ENCODE results near the gene C14orf180. TPM values are rescaled to one million over a fixed set of nuclear protein-coding genes. Genes with fewer than 3 reads are reported as not detected.

Gene C14orf180
- total and polyA plus RNA-seq, 9 donors, result 0.12 to 0.40 (median 0.13) TPM; not detected in 2

DNA sequence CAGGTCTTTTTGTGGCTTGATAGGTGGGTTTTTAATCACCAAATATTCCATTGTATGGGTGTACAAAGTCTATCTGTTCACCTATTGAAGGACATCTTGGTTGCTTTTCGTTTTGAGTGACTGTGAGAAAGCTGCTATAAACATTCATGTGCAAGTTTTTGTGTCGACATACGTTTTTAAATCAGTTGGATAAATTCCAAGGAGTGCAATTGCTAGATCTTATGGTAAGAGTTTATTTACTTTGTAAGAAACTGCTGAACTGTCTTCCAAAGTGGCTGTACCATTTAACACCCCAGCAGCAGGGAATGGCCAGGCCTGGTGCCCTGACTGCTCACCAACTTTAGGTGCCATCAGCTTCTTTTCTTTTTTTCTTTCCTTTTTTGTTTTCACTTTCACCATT lies 45.5 kb upstream of the C14orf180 start:
- intact Hi-C loops (cut with DNase I), result no loop called here

DNA sequence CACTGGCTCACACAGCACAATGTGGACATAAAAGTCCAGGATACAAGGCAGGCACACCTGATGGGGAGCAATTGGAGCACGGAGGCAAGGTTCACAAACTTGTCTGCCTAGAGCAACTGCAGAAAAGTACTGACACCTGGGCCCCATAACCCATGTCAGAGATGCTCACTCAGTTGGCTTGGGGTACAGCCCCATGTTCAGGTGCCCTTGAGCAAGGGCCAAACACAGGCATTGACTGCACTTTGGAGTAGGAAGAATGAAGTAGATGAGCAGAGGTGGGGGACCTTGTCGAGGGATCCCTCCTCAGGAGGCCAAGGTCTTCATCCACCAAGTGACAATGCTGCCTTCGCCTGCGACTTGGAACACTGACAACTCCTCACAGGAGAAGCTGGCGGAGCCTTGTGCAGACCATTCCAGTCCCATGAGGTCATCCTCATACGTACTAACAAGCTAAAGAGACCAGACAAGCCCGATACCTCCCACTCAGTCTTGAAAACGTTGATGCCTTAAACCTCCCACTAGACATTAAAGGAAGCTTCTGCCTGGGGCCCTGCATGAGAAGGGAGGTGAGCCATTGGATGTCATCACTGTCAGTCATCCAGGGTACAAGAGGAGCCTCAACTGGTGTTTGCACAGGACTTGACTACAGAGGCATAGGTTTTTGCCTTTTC lies 42.5 kb upstream of the C14orf180 start:
- intact Hi-C loops (cut with DNase I), result no loop called here

More for the DNA sequence above, 45.5 kb upstream of the C14orf180 start:
- no peak for DNase-seq
- Histone ChIP-seq H3K4me3 (no peak overlapping the region), H3K27ac (no peak overlapping the region), H3K4me1 (ENCODE audit: insufficient read depth) (no peaks in the 10 kb centered on the region), H3K9me3 (no peaks in the 10 kb centered on the region), H3K27me3 (no peaks in the 10 kb centered on the region), H3K36me3 (no peaks in the 10 kb centered on the region)
- TF ChIP-seq, protein P1, sequence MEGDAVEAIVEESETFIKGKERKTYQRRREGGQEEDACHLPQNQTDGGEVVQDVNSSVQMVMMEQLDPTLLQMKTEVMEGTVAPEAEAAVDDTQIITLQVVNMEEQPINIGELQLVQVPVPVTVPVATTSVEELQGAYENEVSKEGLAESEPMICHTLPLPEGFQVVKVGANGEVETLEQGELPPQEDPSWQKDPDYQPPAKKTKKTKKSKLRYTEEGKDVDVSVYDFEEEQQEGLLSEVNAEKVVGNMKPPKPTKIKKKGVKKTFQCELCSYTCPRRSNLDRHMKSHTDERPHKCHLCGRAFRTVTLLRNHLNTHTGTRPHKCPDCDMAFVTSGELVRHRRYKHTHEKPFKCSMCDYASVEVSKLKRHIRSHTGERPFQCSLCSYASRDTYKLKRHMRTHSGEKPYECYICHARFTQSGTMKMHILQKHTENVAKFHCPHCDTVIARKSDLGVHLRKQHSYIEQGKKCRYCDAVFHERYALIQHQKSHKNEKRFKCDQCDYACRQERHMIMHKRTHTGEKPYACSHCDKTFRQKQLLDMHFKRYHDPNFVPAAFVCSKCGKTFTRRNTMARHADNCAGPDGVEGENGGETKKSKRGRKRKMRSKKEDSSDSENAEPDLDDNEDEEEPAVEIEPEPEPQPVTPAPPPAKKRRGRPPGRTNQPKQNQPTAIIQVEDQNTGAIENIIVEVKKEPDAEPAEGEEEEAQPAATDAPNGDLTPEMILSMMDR (IDR thresholded peaks at IDR 0.05), result no peak
- TF ChIP-seq EP300 (IDR thresholded peaks at IDR 0.05), result no peak
- TF ChIP-seq POLR2A (IDR thresholded peaks at IDR 0.05), result no peak
- 23 to 38% (median 30%) methylated on average over 3 of the region's 3 CpGs for WGBS, 3 donors

DNA sequence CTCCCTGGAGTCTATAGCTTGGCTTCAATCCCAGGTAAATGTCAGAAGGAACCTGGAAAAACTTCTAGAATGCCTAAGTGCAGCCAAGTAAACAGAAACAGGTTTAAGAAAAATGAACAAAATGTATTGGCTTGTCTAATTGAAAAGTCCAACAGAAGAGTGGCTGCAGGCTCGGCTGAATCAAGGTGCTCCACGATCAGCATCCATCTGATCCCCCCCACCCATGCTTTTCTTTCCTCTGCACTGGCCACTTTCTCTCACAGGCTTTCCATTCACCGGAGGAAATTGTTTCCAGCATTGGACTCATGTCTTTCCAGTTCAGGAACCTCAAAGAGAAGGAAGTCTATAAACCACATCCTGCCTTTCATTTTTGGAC lies 42.0 kb upstream of the C14orf180 start:
- TF ChIP-seq POLR2A (IDR thresholded peaks at IDR 0.05) (no peak), EP300 (IDR thresholded peaks at IDR 0.05) (no peak)
- TF ChIP-seq, protein P1 (IDR thresholded peaks at IDR 0.05), result no peak
- no peak overlapping the region for H3K4me3 ChIP-seq
- DNase-seq, result no peak
- H3K27me3 ChIP-seq, result no peaks in the 10 kb centered on the region
- no peaks in the 10 kb centered on the region for H3K9me3 ChIP-seq
- no peak overlapping the region for H3K27ac ChIP-seq
- WGBS, 3 donors, result 55 to 65% (median 58%) methylated on average over 3 of the region's 3 CpGs
- intact Hi-C loops (cut with DNase I), result no loop called here
- H3K4me1 ChIP-seq (ENCODE audit: insufficient read depth), result no peaks in the 10 kb centered on the region
- H3K36me3 ChIP-seq, result no peaks in the 10 kb centered on the region

More for the DNA sequence above, 42.5 kb upstream of the C14orf180 start:
- no peak for TF ChIP-seq POLR2A (IDR thresholded peaks at IDR 0.05)
- no peak for TF ChIP-seq EP300 (IDR thresholded peaks at IDR 0.05)
- TF ChIP-seq, protein P1 (IDR thresholded peaks at IDR 0.05), result no peak
- Histone ChIP-seq H3K9me3 (no peaks in the 10 kb centered on the region), H3K27me3 (no peaks in the 10 kb centered on the region), H3K27ac (no peak overlapping the region), H3K4me3 (no peak overlapping the region), H3K36me3 (no peaks in the 10 kb centered on the region), H3K4me1 (ENCODE audit: insufficient read depth) (no peaks in the 10 kb centered on the region)
- no peak for DNase-seq
- 13 to 21% (median 17%) methylated on average over 8 of the region's 8 CpGs for WGBS, 3 donors

DNA sequence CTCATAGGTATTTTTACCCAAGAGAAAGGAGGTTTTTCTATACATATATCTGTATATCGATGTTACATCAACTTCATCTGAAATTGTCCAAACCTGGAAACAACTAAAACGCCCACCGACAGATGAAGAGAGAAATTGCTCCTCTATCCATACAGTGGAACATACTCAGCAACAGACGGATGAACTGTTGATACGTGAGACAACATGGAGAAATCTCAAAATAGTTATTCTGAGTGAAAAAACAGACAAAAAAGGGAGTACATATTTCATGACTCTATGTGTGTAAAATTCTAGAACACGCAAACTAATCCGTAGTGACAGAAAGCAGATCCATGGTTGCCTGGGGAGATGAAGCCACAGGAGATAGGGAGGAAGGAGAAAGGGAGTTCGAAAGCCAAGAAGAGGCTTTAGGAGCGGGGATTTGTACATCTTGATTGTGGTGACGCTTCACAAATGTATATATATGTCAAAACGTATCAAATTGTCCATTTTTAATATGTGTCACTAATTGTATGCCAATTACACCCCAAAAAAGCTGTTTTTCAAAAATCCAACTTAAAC lies 37.6 kb upstream of the C14orf180 start:
- no peak overlapping the region for H3K4me3 ChIP-seq
- intact Hi-C loops (cut with DNase I), result no loop called here
- TF ChIP-seq POLR2A (IDR thresholded peaks at IDR 0.05) (no peak), EP300 (IDR thresholded peaks at IDR 0.05) (no peak)
- TF ChIP-seq, protein P1 (IDR thresholded peaks at IDR 0.05), result no peak
- no peaks in the 10 kb centered on the region for H3K36me3 ChIP-seq
- H3K9me3 ChIP-seq, result no peaks in the 10 kb centered on the region
- H3K27me3 ChIP-seq, result no peaks in the 10 kb centered on the region
- DNase-seq, result no peak
- WGBS, 3 donors, result 38 to 49% (median 43%) methylated on average over 11 of the region's 11 CpGs
- H3K4me1 ChIP-seq (ENCODE audit: insufficient read depth), result no peaks in the 10 kb centered on the region
- H3K27ac ChIP-seq, result no peak overlapping the region

All from ovary (tissue), 9 donors.